ENCODE measurements around the gene KCNJ14.

Gene KCNJ14

GRCh38 chr19:48502350-48503018 is 47.1 kb downstream of the KCNJ14 start:
- Histone ChIP-seq H3K4me3 (ENCODE audit: low read depth in 1 of 2, low read length in 1 of 2) (peak overlapping the region in 1 of 2 experiments; percentile 8), H3K27ac (peak overlapping the region; percentile 35), H3K36me3 (no peaks in the 10 kb centered on the region), H3K9me3 (no peaks in the 10 kb centered on the region), H3K27me3 (peaks cover 39% of the 10 kb centered on the region), H3K4me1 (ENCODE audit: control insufficient read depth in 1 of 2, insufficient read depth in 1 of 2, low read depth in 1 of 2, low read length in 1 of 2) (peaks cover 14 to 17% of the 10 kb centered on the region in 2 experiments)
- no peak for TF ChIP-seq CTCF (IDR thresholded peaks at IDR 0.05)

GRCh38 chr19:48506138-48506733 is 50.9 kb downstream of the KCNJ14 start:
- Histone ChIP-seq H3K36me3 (no peaks in the 10 kb centered on the region), H3K9me3 (no peaks in the 10 kb centered on the region), H3K27ac (no peak overlapping the region), H3K27me3 (peaks cover 31% of the 10 kb centered on the region), H3K4me3 (ENCODE audit: low read depth in 1 of 2, low read length in 1 of 2) (no peak overlapping the region), H3K4me1 (ENCODE audit: control insufficient read depth in 1 of 2, insufficient read depth in 1 of 2, low read depth in 1 of 2, low read length in 1 of 2) (peaks cover 7 to 20% of the 10 kb centered on the region in 2 experiments)
- TF ChIP-seq CTCF (IDR thresholded peaks at IDR 0.05): no peak

GRCh38 chr19:48507911-48508439 is 52.6 kb downstream of the KCNJ14 start:
- H3K9me3 ChIP-seq: no peaks in the 10 kb centered on the region
- H3K4me3 ChIP-seq (ENCODE audit: low read depth in 1 of 2, low read length in 1 of 2): no peak overlapping the region
- H3K27ac ChIP-seq: no peak overlapping the region
- peaks cover 47% of the 10 kb centered on the region for H3K27me3 ChIP-seq
- H3K4me1 ChIP-seq (ENCODE audit: control insufficient read depth in 1 of 2, insufficient read depth in 1 of 2, low read depth in 1 of 2, low read length in 1 of 2): peaks cover 8 to 16% of the 10 kb centered on the region in 2 experiments
- H3K36me3 ChIP-seq: no peaks in the 10 kb centered on the region
- TF ChIP-seq CTCF (IDR thresholded peaks at IDR 0.05): no peak

- peaks cover 56% of the 10 kb centered on the region for H3K27me3 ChIP-seq
- no peak for TF ChIP-seq CTCF (IDR thresholded peaks at IDR 0.05)
- H3K27ac ChIP-seq: no peak overlapping the region
- H3K9me3 ChIP-seq: no peaks in the 10 kb centered on the region
- H3K4me1 ChIP-seq (ENCODE audit: control insufficient read depth in 1 of 2, insufficient read depth in 1 of 2, low read depth in 1 of 2, low read length in 1 of 2): peaks cover 13 to 25% of the 10 kb centered on the region in 2 experiments
- no peak overlapping the region for H3K4me3 ChIP-seq (ENCODE audit: low read depth in 1 of 2, low read length in 1 of 2)
- H3K36me3 ChIP-seq: no peaks in the 10 kb centered on the region
These were observed 53.5 kb downstream of the KCNJ14 start for GRCh38 chr19:48508729-48509411.

GRCh38 chr19:48509467-48510194 is 54.3 kb downstream of the KCNJ14 start:
- H3K4me1 ChIP-seq (ENCODE audit: control insufficient read depth in 1 of 2, insufficient read depth in 1 of 2, low read depth in 1 of 2, low read length in 1 of 2): peaks cover 13 to 26% of the 10 kb centered on the region in 2 experiments
- no peak for TF ChIP-seq CTCF (IDR thresholded peaks at IDR 0.05)
- H3K4me3 ChIP-seq (ENCODE audit: low read depth in 1 of 2, low read length in 1 of 2): no peak overlapping the region
- H3K27ac ChIP-seq: no peak overlapping the region
- no peaks in the 10 kb centered on the region for H3K36me3 ChIP-seq
- no peaks in the 10 kb centered on the region for H3K9me3 ChIP-seq
- peaks cover 62% of the 10 kb centered on the region for H3K27me3 ChIP-seq

Data from neutrophil (primary cell).